GM12878 (cell line): Measurements from ENCODE around the gene HERPUD1. TPM values are rescaled to one million over a fixed set of nuclear protein-coding genes. Genes with fewer than 3 reads are reported as not detected.

ENCODE experiments used
- ATAC-seq: fragments of 200-7000 bp; cut with Tn5 transposase; 3 replicates; pipeline ENCODE4 v1.9.1; 2020; ENCODE audit warnings: mild to moderate bottlenecking, moderate library complexity
- BruUV-seq: library from RNA; stranded (reverse); fragments of 400-500 nt; replicated peaks from 2 replicates; lab custom pipeline; 2021; lab: Mats Ljungman, UMichigan
- CTCF ChIA-PET: fragments of 300-600 bp; sonication (Branson Sonifier 250); formaldehyde crosslinking; extraction: SDS; loops from one replicate; lab custom pipeline; 2021; ENCODE audit warnings: inconsistent platforms; lab: Yijun Ruan, JAX
- POLR2A ChIA-PET: fragments of 350-600 bp; formaldehyde crosslinking; extraction: SDS; loops from one replicate; lab custom pipeline; 2021; ENCODE audit warnings: inconsistent platforms; lab: Charles Lee
- RAD21 ChIA-PET: fragments of 300-600 bp; sonication (Branson Sonifier 250); formaldehyde crosslinking; loops from one replicate; lab custom pipeline; 2023; ENCODE audit warnings: antibody characterized with exemption; ENCODE audit not compliant: unreplicated experiment; lab: Charles Lee
- SMC1A ChIA-PET: fragments of 300-600 bp; sonication (Branson Sonifier 250); formaldehyde crosslinking; loops from one replicate; lab custom pipeline; 2023; ENCODE audit not compliant: unreplicated experiment, uncharacterized antibody; lab: Charles Lee
- DNase-seq: peaks from one replicate; pipeline ENCODE4 v3.0.0-alpha.2; 2011; ENCODE audit warnings: low read depth, low spot score
- FAIRE-seq: peaks from 3 replicates; lab custom pipeline; 2011; peaks lifted over from hg19 to GRCh38; lab: Jason Lieb, UNC
- H2AFZ ChIP-seq: 2 replicates; pipeline ENCODE4 v1.6.0; 2011; ENCODE audit warnings: low read depth, low read length, control low read depth; ENCODE audit not compliant: control insufficient read depth
- H3K27ac ChIP-seq: 2 replicates; pipeline ENCODE4 v1.5.1; 2011; ENCODE audit warnings: control low read depth; ENCODE audit not compliant: control insufficient read depth, insufficient read depth
- H3K27me3 ChIP-seq, 2 experiments: replicated peaks in 1 of 2; 2 replicates each; pipeline versions ENCODE4 v1.6.0 to v1.6.1; 2011; ENCODE audit warnings: low read length in 1 of 2; ENCODE audit not compliant: control insufficient read depth in 2 of 2, insufficient read depth in 2 of 2
- H3K36me3 ChIP-seq, 2 experiments: 2 replicates each; pipeline ENCODE4 v1.5.1; 2011; ENCODE audit warnings: low read length in 1 of 2; ENCODE audit not compliant: control insufficient read depth in 2 of 2, insufficient read depth in 2 of 2
- H3K4me1 ChIP-seq: 2 replicates; pipeline ENCODE4 v1.6.1; 2011; ENCODE audit warnings: mild to moderate bottlenecking, low read length, moderate library complexity, mixed read lengths; ENCODE audit not compliant: control insufficient read depth, insufficient read depth
- H3K4me2 ChIP-seq: 2 replicates; pipeline ENCODE4 v1.6.0; 2011; ENCODE audit warnings: control low read depth; ENCODE audit not compliant: control insufficient read depth, insufficient read depth
- H3K4me3 ChIP-seq: fragments of 200-600 bp; sonication (generic); 2 replicates; pipeline ENCODE4 v1.5.1; 2016
- H3K79me2 ChIP-seq: 2 replicates; pipeline ENCODE4 v1.6.0; 2011; ENCODE audit warnings: low read length; ENCODE audit not compliant: control insufficient read depth, insufficient read depth
- H3K9ac ChIP-seq: 2 replicates; pipeline ENCODE4 v1.8.0; 2011; ENCODE audit warnings: low read length, control low read depth, mixed read lengths; ENCODE audit not compliant: control insufficient read depth, insufficient read depth
- H3K9me3 ChIP-seq: replicated peaks from 3 replicates; pipeline ENCODE4 v1.5.1; 2011; ENCODE audit warnings: mild to moderate bottlenecking, low read length; ENCODE audit not compliant: control insufficient read depth, insufficient read depth
- H4K20me1 ChIP-seq: 2 replicates; pipeline ENCODE4 v1.6.0; 2011; ENCODE audit not compliant: control insufficient read depth, insufficient read depth
- EGR1 ChIP-seq, 2 experiments: IDR thresholded peaks; 1 replicate in 1 of 2; 2 replicates in 1 of 2; pipeline ENCODE4 v1.6.1; 2011 to 2012; ENCODE audit warnings: low read depth in 2 of 2, low read length in 2 of 2, borderline replicate concordance in 1 of 2, mild to moderate bottlenecking in 1 of 2, moderate library complexity in 1 of 2
- GABPA ChIP-seq: IDR thresholded peaks from 2 replicates; pipeline ENCODE4 v1.6.1; 2014; ENCODE audit warnings: antibody characterized with exemption, low read depth, mild to moderate bottlenecking, inconsistent platforms
- HDAC6 ChIP-seq: fragments of 200-600 bp; sonication (generic); IDR thresholded peaks from one replicate; pipeline ENCODE4 v1.8.0; 2017; ENCODE audit warnings: antibody characterized with exemption; ENCODE audit not compliant: unreplicated experiment
- IKZF2 ChIP-seq, 2 experiments: fragments of 450-650 bp; IDR thresholded peaks; 2 replicates each; pipeline ENCODE4 v1.6.1; 2017; ENCODE audit warnings: mild to moderate bottlenecking in 2 of 2, moderate library complexity in 2 of 2
- NR2F1 ChIP-seq: fragments of 450-650 bp; conservative IDR thresholded peaks from 2 replicates; pipeline ENCODE4 v1.6.1; 2017; ENCODE audit warnings: mild to moderate bottlenecking
- RBBP5 ChIP-seq: fragments of 200-600 bp; sonication (generic); conservative IDR thresholded peaks from 2 replicates; pipeline ENCODE4 v1.6.1; 2016
- RUNX3 ChIP-seq: IDR thresholded peaks from 2 replicates; pipeline ENCODE4 v1.6.1; 2012; ENCODE audit warnings: low read length, inconsistent platforms
- SIX5 ChIP-seq: IDR thresholded peaks from 2 replicates; pipeline ENCODE4 v1.6.1; 2011; ENCODE audit warnings: mild to moderate bottlenecking, low read depth, low read length, moderate library complexity; ENCODE audit not compliant: severe bottlenecking
- WGBS: methylation state at CpG from one replicate; pipeline ENCODE4 v1.1.6; 2016; ENCODE audit warnings: low lambda C conversion rate; ENCODE audit not compliant: insufficient replicate concordance, insufficient coverage; ENCODE audit errors: missing lambda C conversion rate; 5-methylcytosine and 5-hydroxymethylcytosine counted together
- in situ Hi-C: fragments of 300-500 bp; cut with MboI; formaldehyde crosslinking; loops from 9 replicates; pipeline ENCODE4 v1.14.3; 2018; ENCODE audit warnings: mixed read lengths
- intact Hi-C: fragments of 100-400 bp; cut with micrococcal nuclease; formaldehyde crosslinking; loops from one replicate; pipeline ENCODE4 v1.14.2; 2022; ENCODE audit not compliant: unreplicated experiment
- polyA plus RNA-seq, 11 experiments: library from polyadenylated mRNA; depleted of rRNA in 4 of 11; unstranded in 6 of 11; stranded (reverse) in 5 of 11; fragments of >200 nt; fragmentation: Nextera tagmentation in 4 of 11; fragmentation: Illumina TruSeq in 1 of 11; extraction: Ambion mirVana in 4 of 11; extraction: Trizol in 1 of 11; gene quantifications; 1 replicate in 1 of 11; 2 replicates in 10 of 11; pipeline versions ENCODE4 v1.2.1 to v1.2.3, GENCODE V29; 2011 to 2016; ENCODE audit warnings: inconsistent platforms in 2 of 11, missing spikeins in 2 of 11, low read depth in 1 of 11
- total RNA-seq, 4 experiments: library from RNA; depleted of rRNA in 3 of 4; stranded (reverse); fragments of >200 nt in 3 of 4; fragmentation: Illumina TruSeq in 1 of 4; extraction: Trizol in 1 of 4; gene quantifications; 2 replicates each; pipeline versions ENCODE4 v1.2.1 to v1.2.3, GENCODE V29; 2013 to 2021
- TF ChIP-seq, protein P1 (sequence below): fragments of 450-650 bp; IDR thresholded peaks from 2 replicates; pipeline ENCODE4 v1.6.1; 2018; ENCODE audit warnings: borderline replicate concordance, mild to moderate bottlenecking; ENCODE audit not compliant: partially characterized antibody
- TF ChIP-seq, protein P2 (sequence below): fragments of 450-650 bp; IDR thresholded peaks from 2 replicates; pipeline ENCODE4 v1.6.1; 2017; ENCODE audit warnings: mild to moderate bottlenecking, low read depth, inconsistent platforms; ENCODE audit not compliant: poor library complexity, severe bottlenecking

Gene HERPUD1
- total and polyA plus RNA-seq, 10 of the 15 experiments (the other 5 are each of a cell fraction or from before 2014, with no cell fraction given): 32.6 to 212 (median 122) TPM

DNA sequence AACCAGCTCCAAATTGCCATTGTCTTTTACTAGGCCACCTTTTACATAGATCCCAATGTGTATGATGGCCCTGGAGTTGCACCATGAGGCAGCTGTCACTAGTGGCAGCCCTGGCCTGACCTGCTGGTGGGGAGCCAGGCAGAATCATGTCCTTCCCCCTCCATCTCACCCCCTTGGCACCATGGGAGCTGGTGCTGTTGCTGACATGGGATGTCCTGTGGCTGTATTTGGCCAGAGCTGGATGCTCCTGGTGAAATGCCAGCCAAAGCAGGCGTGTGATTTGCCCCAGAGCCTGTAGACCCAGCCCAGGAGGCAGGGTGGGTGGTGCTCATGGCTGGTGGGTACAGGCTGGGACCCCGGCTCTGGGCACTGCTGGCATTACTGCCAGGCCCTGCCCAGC, 48.4 kb upstream of the HERPUD1 start:
- in situ Hi-C loops: no loop called here
- DNase-seq: no peak
- TF ChIP-seq HDAC6 (no peak), IKZF2 (IDR thresholded peaks at IDR 0.05) (no peak), RUNX3 (no peak), GABPA (no peak), NR2F1 (no peak), RBBP5 (no peak), EGR1 (IDR thresholded peaks at IDR 0.05; ENCODE audit: borderline replicate concordance in 1 of 2, low read depth in 2 of 2, low read length in 2 of 2) (no peak), SIX5 (no peak)
- TF ChIP-seq, protein P1, sequence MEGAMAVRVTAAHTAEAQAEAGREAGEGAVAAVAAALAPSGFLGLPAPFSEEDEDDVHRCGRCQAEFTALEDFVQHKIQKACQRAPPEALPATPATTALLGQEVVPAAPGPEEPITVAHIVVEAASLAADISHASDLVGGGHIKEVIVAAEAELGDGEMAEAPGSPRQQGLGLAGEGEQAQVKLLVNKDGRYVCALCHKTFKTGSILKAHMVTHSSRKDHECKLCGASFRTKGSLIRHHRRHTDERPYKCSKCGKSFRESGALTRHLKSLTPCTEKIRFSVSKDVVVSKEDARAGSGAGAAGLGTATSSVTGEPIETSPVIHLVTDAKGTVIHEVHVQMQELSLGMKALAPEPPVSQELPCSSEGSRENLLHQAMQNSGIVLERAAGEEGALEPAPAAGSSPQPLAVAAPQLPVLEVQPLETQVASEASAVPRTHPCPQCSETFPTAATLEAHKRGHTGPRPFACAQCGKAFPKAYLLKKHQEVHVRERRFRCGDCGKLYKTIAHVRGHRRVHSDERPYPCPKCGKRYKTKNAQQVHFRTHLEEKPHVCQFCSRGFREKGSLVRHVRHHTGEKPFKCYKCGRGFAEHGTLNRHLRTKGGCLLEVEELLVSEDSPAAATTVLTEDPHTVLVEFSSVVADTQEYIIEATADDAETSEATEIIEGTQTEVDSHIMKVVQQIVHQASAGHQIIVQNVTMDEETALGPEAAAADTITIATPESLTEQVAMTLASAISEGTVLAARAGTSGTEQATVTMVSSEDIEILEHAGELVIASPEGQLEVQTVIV: no peak
- TF ChIP-seq, protein P2, sequence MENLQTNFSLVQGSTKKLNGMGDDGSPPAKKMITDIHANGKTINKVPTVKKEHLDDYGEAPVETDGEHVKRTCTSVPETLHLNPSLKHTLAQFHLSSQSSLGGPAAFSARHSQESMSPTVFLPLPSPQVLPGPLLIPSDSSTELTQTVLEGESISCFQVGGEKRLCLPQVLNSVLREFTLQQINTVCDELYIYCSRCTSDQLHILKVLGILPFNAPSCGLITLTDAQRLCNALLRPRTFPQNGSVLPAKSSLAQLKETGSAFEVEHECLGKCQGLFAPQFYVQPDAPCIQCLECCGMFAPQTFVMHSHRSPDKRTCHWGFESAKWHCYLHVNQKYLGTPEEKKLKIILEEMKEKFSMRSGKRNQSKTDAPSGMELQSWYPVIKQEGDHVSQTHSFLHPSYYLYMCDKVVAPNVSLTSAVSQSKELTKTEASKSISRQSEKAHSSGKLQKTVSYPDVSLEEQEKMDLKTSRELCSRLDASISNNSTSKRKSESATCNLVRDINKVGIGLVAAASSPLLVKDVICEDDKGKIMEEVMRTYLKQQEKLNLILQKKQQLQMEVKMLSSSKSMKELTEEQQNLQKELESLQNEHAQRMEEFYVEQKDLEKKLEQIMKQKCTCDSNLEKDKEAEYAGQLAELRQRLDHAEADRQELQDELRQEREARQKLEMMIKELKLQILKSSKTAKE: no peak
- Histone ChIP-seq H3K4me3 (no peak overlapping the region), H3K9me3 (no peaks in the 10 kb centered on the region), H3K36me3 (no peaks in the 10 kb centered on the region), H3K9ac (no peak overlapping the region), H3K79me2 (no peaks in the 10 kb centered on the region), H3K27me3 (no peaks in the 10 kb centered on the region), H3K4me2 (no peak overlapping the region), H2AFZ (no peak overlapping the region), H4K20me1 (no peaks in the 10 kb centered on the region), H3K4me1 (peaks cover 4% of the 10 kb centered on the region; the same call in 1 of the 2 replicates), H3K27ac (no peak overlapping the region)
- WGBS: 25% methylated on average over 2 of the region's 2 CpGs
- FAIRE-seq: no peak
- ChIA-PET RAD21 (no interaction called here), POLR2A (interaction anchor here (1.1 kb wide), 1 partner anchor 14 kb away, joined by 3 read pairs; no protein-coding TSS in a partner anchor), SMC1A (interaction anchor here (0.8 to 1.5 kb wide), 2 partner anchors 14 to 21 kb away, joined by 4 to 5 read pairs; no protein-coding TSS in a partner anchor), CTCF (interaction anchor here (1.4 to 2.0 kb wide), 2 partner anchors 16 to 81 kb away, joined by 4 read pairs; no protein-coding TSS in a partner anchor)
- no peak for ATAC-seq
- intact Hi-C loops: no loop called here
- BruUV-seq: no TSS peak
